PC-3 (cell line): Measurements from ENCODE around the gene ACSBG1.

Experiments used
- CTCF ChIP-seq: fragments of 300-600 bp; sonication (generic); conservative IDR thresholded peaks from 2 replicates; pipeline ENCODE4 v1.5.1; 2017; ENCODE audit warnings: antibody characterized with exemption, low read depth, mild to moderate bottlenecking, low read length
- EZH2 ChIP-seq: fragments of 300-600 bp; sonication (generic); IDR thresholded peaks from one replicate; pipeline ENCODE4 v1.6.1; 2017; ENCODE audit warnings: antibody characterized with exemption, mild to moderate bottlenecking, low read length; ENCODE audit not compliant: unreplicated experiment
- EZH2phosphoT487 ChIP-seq: fragments of 300-600 bp; sonication (generic); IDR thresholded peaks from 2 replicates; pipeline ENCODE4 v1.6.1; 2018; ENCODE audit warnings: mild to moderate bottlenecking, antibody characterized with exemption, low read length, borderline replicate concordance

GRCh38 chr15:78149068-78149804, 85.1 kb downstream of the ACSBG1 start, which contains the start of gene IDH3A:
- TF ChIP-seq CTCF (no peak), EZH2phosphoT487 (no peak), EZH2 (no peak)
